HepG2 (cell line): Measurements from ENCODE around the gene GJD3. TPM values are rescaled to one million over a fixed set of nuclear protein-coding genes. Genes with fewer than 3 reads are reported as not detected.

ENCODE experiments used
- CHCHD3 ChIP-seq: sonication (generic); formaldehyde crosslinking; IDR thresholded peaks from 2 replicates; pipeline ENCODE4 v1.8.0; 2022; ENCODE audit warnings: mild to moderate bottlenecking, missing genetic modification reagents, moderate library complexity
- ELF4 ChIP-seq: sonication (generic); formaldehyde crosslinking; IDR thresholded peaks from 2 replicates; pipeline ENCODE4 v1.5.0; 2020; ENCODE audit warnings: missing genetic modification reagents, mild to moderate bottlenecking, moderate library complexity, borderline replicate concordance
- HOXA9 ChIP-seq: sonication (generic); formaldehyde crosslinking; IDR thresholded peaks from 2 replicates; pipeline ENCODE4 v1.8.1; 2022; ENCODE audit warnings: missing genetic modification reagents, mild to moderate bottlenecking, moderate library complexity, borderline replicate concordance
- MAF1 ChIP-seq: sonication (generic); formaldehyde crosslinking; IDR thresholded peaks from 2 replicates; pipeline ENCODE4 v1.5.0; 2020; ENCODE audit warnings: missing genetic modification reagents, borderline replicate concordance
- NCOA1 ChIP-seq: sonication (generic); formaldehyde crosslinking; IDR thresholded peaks from 2 replicates; pipeline ENCODE4 v1.9.0; 2021; ENCODE audit warnings: missing genetic modification reagents
- NR1H2 ChIP-seq: sonication (generic); formaldehyde crosslinking; IDR thresholded peaks from 2 replicates; pipeline ENCODE4 v1.8.1; 2022; ENCODE audit warnings: low read depth, missing genetic modification reagents, borderline replicate concordance
- NR2F1 ChIP-seq, 2 experiments: fragments of 450-650 bp in 1 of 2; formaldehyde crosslinking in 1 of 2; IDR thresholded peaks; 2 replicates each; pipeline versions ENCODE4 v1.5.0 to v1.6.1; 2016 to 2020; ENCODE audit warnings: mild to moderate bottlenecking in 1 of 2, missing compliant biosample characterization in 1 of 2, missing genetic modification reagents in 1 of 2, moderate library complexity in 1 of 2
- PAX8 ChIP-seq: sonication (generic); formaldehyde crosslinking; IDR thresholded peaks from 2 replicates; pipeline ENCODE4 v1.8.0; 2022; ENCODE audit warnings: mild to moderate bottlenecking, missing genetic modification reagents, borderline replicate concordance
- RBAK ChIP-seq: sonication (generic); formaldehyde crosslinking; IDR thresholded peaks from 2 replicates; pipeline ENCODE4 v1.5.1; 2020; ENCODE audit warnings: mild to moderate bottlenecking, missing genetic modification reagents
- THAP11 ChIP-seq: IDR thresholded peaks from 2 replicates; pipeline ENCODE4 v1.6.1; 2016; ENCODE audit warnings: missing biosample characterization, missing genetic modification reagents
- ZBTB10 ChIP-seq: sonication (generic); formaldehyde crosslinking; IDR thresholded peaks from 2 replicates; pipeline ENCODE4 v1.4.0; 2020; ENCODE audit warnings: missing genetic modification reagents, borderline replicate concordance
- ZBTB46 ChIP-seq: sonication (generic); formaldehyde crosslinking; IDR thresholded peaks from 2 replicates; pipeline ENCODE4 v1.4.0; 2020; ENCODE audit warnings: mild to moderate bottlenecking, missing genetic modification reagents, borderline replicate concordance
- ZFP91 ChIP-seq: sonication (generic); formaldehyde crosslinking; IDR thresholded peaks from 2 replicates; pipeline ENCODE4 v1.9.0; 2022; ENCODE audit warnings: missing genetic modification reagents, mild to moderate bottlenecking, borderline replicate concordance
- ZKSCAN5 ChIP-seq: sonication (generic); formaldehyde crosslinking; IDR thresholded peaks from 2 replicates; pipeline ENCODE4 v1.5.1; 2020; ENCODE audit warnings: mild to moderate bottlenecking, missing genetic modification reagents
- ZNF136 ChIP-seq: sonication (generic); formaldehyde crosslinking; IDR thresholded peaks from 2 replicates; pipeline ENCODE4 v1.8.1; 2022; ENCODE audit warnings: low read depth, mild to moderate bottlenecking, moderate library complexity, missing genetic modification reagents
- ZNF503 ChIP-seq: sonication (generic); formaldehyde crosslinking; IDR thresholded peaks from 2 replicates; pipeline ENCODE4 v1.4.0; 2020; ENCODE audit warnings: missing genetic modification reagents
- ZNF564 ChIP-seq: sonication (generic); formaldehyde crosslinking; IDR thresholded peaks from 2 replicates; pipeline ENCODE4 v1.8.1; 2023; ENCODE audit warnings: mild to moderate bottlenecking, missing genetic modification reagents
- ZNF644 ChIP-seq: IDR thresholded peaks from 2 replicates; pipeline ENCODE4 v1.6.1; 2016; ENCODE audit warnings: low read depth
- ZNF737 ChIP-seq: sonication (generic); formaldehyde crosslinking; IDR thresholded peaks from 2 replicates; pipeline ENCODE4 v1.5.0; 2020; ENCODE audit warnings: missing genetic modification reagents, mild to moderate bottlenecking, borderline replicate concordance
- ZNF878 ChIP-seq: sonication (generic); formaldehyde crosslinking; IDR thresholded peaks from 2 replicates; pipeline ENCODE4 v1.8.1; 2023; ENCODE audit warnings: mild to moderate bottlenecking, missing genetic modification reagents, moderate library complexity
- ZSCAN20 ChIP-seq: sonication (generic); formaldehyde crosslinking; IDR thresholded peaks from 2 replicates; pipeline ENCODE4 v1.4.0; 2020; ENCODE audit warnings: missing genetic modification reagents, mild to moderate bottlenecking, borderline replicate concordance
- polyA plus RNA-seq, 8 experiments: library from polyadenylated mRNA; depleted of rRNA in 3 of 8; stranded (reverse) in 7 of 8; unstranded in 1 of 8; fragments of >200 nt; fragmentation: Illumina TruSeq in 4 of 8; extraction: Trizol in 4 of 8; gene quantifications; 2 replicates each; pipeline versions ENCODE4 v1.2.1 to v1.2.3, GENCODE V29; 2011 to 2016; ENCODE audit warnings: low read depth in 4 of 8, missing spikeins in 1 of 8, mixed read lengths in 1 of 8; ENCODE audit not compliant: insufficient read depth in 1 of 8
- total RNA-seq, 5 experiments: library from RNA; depleted of rRNA; stranded (reverse); fragments of >200 nt; fragmentation: Illumina TruSeq; extraction: Trizol; gene quantifications; 2 replicates each; pipeline ENCODE4 v1.2.3, GENCODE V29; 2016; ENCODE audit warnings: low read depth in 1 of 5

GJD3 gene
- total and polyA plus RNA-seq, 2 of the 13 experiments (the other 11 are each of a cell fraction or from before 2014, with no cell fraction given) = not detected

- 0 out of 2 replicates have a peak, but pooled peaks have one; percentile 31 for TF ChIP-seq ZBTB10 (CRISPR knock-in tag)
- TF ChIP-seq ZNF878 (CRISPR knock-in tag) = 0 out of 2 replicates have a peak, but pooled peaks have one; percentile 54
- 0 out of 2 replicates have a peak, but pooled peaks have one; percentile 46 for TF ChIP-seq PAX8
- 0 out of 2 replicates have a peak, but pooled peaks have one; percentile 38 for TF ChIP-seq ZBTB46 (CRISPR knock-in tag)
- no peak for TF ChIP-seq ZNF503
- no peak for TF ChIP-seq ZKSCAN5 (CRISPR knock-in tag)
- no peak for TF ChIP-seq ZNF644 (CRISPR knock-in tag)
- TF ChIP-seq HOXA9 (CRISPR knock-in tag) = no peak
- TF ChIP-seq RBAK (CRISPR knock-in tag) = no peak
- TF ChIP-seq NCOA1 = no peak
- no peak; the same call in 1 of the 2 replicates for TF ChIP-seq ZNF737 (CRISPR knock-in tag)
- no peak for TF ChIP-seq ZFP91
- no peak for TF ChIP-seq ELF4 (CRISPR knock-in tag)
- TF ChIP-seq CHCHD3 = 0 out of 2 replicates have a peak, but pooled peaks have one; percentile 38
- TF ChIP-seq ZNF136 (CRISPR knock-in tag) = no peak
- peak; percentile 24; the same call in 1 of the 2 replicates for TF ChIP-seq THAP11 (CRISPR knock-in tag)
- no peak for TF ChIP-seq MAF1
- no peak for TF ChIP-seq NR1H2
- TF ChIP-seq ZNF564 = 0 out of 2 replicates have a peak, but pooled peaks have one; percentile 10
- no peak for TF ChIP-seq ZSCAN20
- no peak for TF ChIP-seq NR2F1 (CRISPR knock-in tag; IDR thresholded peaks at IDR 0.05)
Measured at GRCh38 chr17:40344421-40345160, 19.9 kb downstream of the GJD3 start (continued).
